ENCODE measurements around the gene APBB1.
A peak's percentile ranks its signal among the peaks of the same experiment; 100 is the strongest.
"Not testable (repeated sequence)": the region's sequence is repeated elsewhere in the genome, so short reads cannot be mapped to it uniquely, and the experiment has no call there.

The APBB1 gene

GRCh38 chr11:6397156-6397555 lies 21.7 kb downstream of the APBB1 start:
- in situ Hi-C loops (cut with HindIII; ENCODE audit: low sequenced_read_pairs) = no loop called here
- DNase-seq (ENCODE audit: low read depth) = no peak
- no peak for TF ChIP-seq CTCF (IDR thresholded peaks at IDR 0.05; ENCODE audit: low read depth, low read length, missing control alignments)
- no peak overlapping the region for H3K4me3 ChIP-seq (ENCODE audit: low read depth, low read length)

GRCh38 chr11:6395470-6396060 lies 23.3 kb downstream of the APBB1 start:
- no peak for TF ChIP-seq CTCF (IDR thresholded peaks at IDR 0.05; ENCODE audit: low read depth, low read length, missing control alignments)
- no peak for DNase-seq (ENCODE audit: low read depth)
- no peak overlapping the region for H3K4me3 ChIP-seq (ENCODE audit: low read depth, low read length)
- in situ Hi-C loops (cut with HindIII; ENCODE audit: low sequenced_read_pairs) = no loop called here

GRCh38 chr11:6393989-6394670 lies 24.8 kb downstream of the APBB1 start:
- no peak overlapping the region for H3K4me3 ChIP-seq (ENCODE audit: low read depth, low read length)
- no peak for TF ChIP-seq CTCF (IDR thresholded peaks at IDR 0.05; ENCODE audit: low read depth, low read length, missing control alignments)
- DNase-seq (ENCODE audit: low read depth) = no peak
- in situ Hi-C loops (cut with HindIII; ENCODE audit: low sequenced_read_pairs) = no loop called here

GRCh38 chr11:6392251-6392650 lies 26.6 kb downstream of the APBB1 start:
- DNase-seq (ENCODE audit: low read depth); H3K4me3 ChIP-seq (ENCODE audit: low read depth, low read length); in situ Hi-C loops (cut with HindIII; ENCODE audit: low sequenced_read_pairs): not testable (repeated sequence)

GRCh38 chr11:6391537-6392134 lies 27.3 kb downstream of the APBB1 start:
- peak overlapping the region; percentile 86 for H3K4me3 ChIP-seq (ENCODE audit: low read depth, low read length)
- no peak for TF ChIP-seq CTCF (IDR thresholded peaks at IDR 0.05; ENCODE audit: low read depth, low read length, missing control alignments)

GRCh38 chr11:6390718-6391469 lies 28.0 kb downstream of the APBB1 start:
- DNase-seq (ENCODE audit: low read depth) = no peak
- no peak for TF ChIP-seq CTCF (IDR thresholded peaks at IDR 0.05; ENCODE audit: low read depth, low read length, missing control alignments)
- H3K4me3 ChIP-seq (ENCODE audit: low read depth, low read length) = peak overlapping the region; percentile 86
- in situ Hi-C loops (cut with HindIII; ENCODE audit: low sequenced_read_pairs) = no loop called here

More at GRCh38 chr11:6391537-6392134, 27.3 kb downstream of the APBB1 start:
- no peak for DNase-seq (ENCODE audit: low read depth)
- in situ Hi-C loops (cut with HindIII; ENCODE audit: low sequenced_read_pairs) = no loop called here

Measured in astrocyte of the cerebellum (primary cell).